Measurements from ENCODE around the gene MYO7A.

GRCh38 chr11:77126156-77126775, 1.8 kb upstream of the MYO7A start:
- TF ChIP-seq GATA3 (IDR thresholded peaks at IDR 0.05; ENCODE audit: low read depth, low read length): no peak
- no peak for TF ChIP-seq GATA2 (IDR thresholded peaks at IDR 0.05; ENCODE audit: low read depth, low read length)
